ENCODE results near the gene DDOST. TPM values are rescaled to one million over a fixed set of nuclear protein-coding genes. Genes with fewer than 3 reads are reported as not detected.

Gene DDOST
- total and polyA plus RNA-seq, 2 experiments from 2014 or later = 320 to 405 TPM

DNA sequence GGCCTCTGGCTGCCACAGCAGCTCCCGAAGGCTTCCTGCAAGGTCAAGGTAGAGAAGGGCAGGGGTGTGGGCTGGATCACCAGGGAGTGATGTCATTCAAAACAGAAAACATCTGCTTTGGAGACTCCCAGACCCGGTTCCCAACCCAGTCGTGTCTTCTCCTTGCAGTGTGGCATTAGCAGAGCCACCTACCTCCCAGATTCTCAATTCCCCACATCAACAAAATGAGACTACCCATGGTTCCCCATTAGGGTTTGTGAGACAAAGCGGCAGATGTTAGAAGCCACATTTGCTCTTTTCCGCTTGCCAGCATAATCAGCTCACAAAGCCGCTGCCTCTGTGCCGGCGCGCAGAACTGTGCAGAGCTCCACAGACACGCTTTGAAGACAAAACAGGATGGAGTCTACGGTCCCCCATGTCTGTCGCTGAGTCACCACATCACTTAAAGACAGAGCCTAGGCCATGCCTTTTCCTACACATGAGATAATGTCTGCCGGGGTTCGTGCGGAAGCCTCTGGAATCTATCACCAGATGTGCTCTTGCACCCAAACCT lies 44.1 kb upstream of the DDOST start:
- TF ChIP-seq EZH2 (IDR thresholded peaks at IDR 0.05; ENCODE audit: borderline replicate concordance) = no peak
- TF ChIP-seq, protein P1, sequence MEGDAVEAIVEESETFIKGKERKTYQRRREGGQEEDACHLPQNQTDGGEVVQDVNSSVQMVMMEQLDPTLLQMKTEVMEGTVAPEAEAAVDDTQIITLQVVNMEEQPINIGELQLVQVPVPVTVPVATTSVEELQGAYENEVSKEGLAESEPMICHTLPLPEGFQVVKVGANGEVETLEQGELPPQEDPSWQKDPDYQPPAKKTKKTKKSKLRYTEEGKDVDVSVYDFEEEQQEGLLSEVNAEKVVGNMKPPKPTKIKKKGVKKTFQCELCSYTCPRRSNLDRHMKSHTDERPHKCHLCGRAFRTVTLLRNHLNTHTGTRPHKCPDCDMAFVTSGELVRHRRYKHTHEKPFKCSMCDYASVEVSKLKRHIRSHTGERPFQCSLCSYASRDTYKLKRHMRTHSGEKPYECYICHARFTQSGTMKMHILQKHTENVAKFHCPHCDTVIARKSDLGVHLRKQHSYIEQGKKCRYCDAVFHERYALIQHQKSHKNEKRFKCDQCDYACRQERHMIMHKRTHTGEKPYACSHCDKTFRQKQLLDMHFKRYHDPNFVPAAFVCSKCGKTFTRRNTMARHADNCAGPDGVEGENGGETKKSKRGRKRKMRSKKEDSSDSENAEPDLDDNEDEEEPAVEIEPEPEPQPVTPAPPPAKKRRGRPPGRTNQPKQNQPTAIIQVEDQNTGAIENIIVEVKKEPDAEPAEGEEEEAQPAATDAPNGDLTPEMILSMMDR (IDR thresholded peaks at IDR 0.05; ENCODE audit: poor library complexity) = no peak
- no peak for TF ChIP-seq EZH2phosphoT487 (IDR thresholded peaks at IDR 0.05; ENCODE audit: low read depth, severe bottlenecking, unreplicated experiment)
- Histone ChIP-seq H3K4me1 (ENCODE audit: insufficient read depth) (no peaks in the 10 kb centered on the region), H3K4me3 (no peak overlapping the region), H3K36me3 (replicated peaks; ENCODE audit: insufficient read depth, low read depth) (no peaks in the 10 kb centered on the region), H3K9me2 (replicated peaks; ENCODE audit: insufficient read depth) (no peaks in the 10 kb centered on the region), H2AFZ (no peak overlapping the region), H3K9me3 (ENCODE audit: low read depth) (no peaks in the 10 kb centered on the region), H4K20me1 (ENCODE audit: insufficient read depth, poor library complexity, severe bottlenecking) (no peaks in the 10 kb centered on the region), H3K27ac (no peak overlapping the region), H3K4me2 (no peak overlapping the region), H3K79me2 (no peaks in the 10 kb centered on the region), H3K27me3 (no peaks in the 10 kb centered on the region)
- DNase-seq (ENCODE audit: low spot score) = no peak
- 65% methylated on average over 15 of the region's 15 CpGs for WGBS (ENCODE audit: low lambda C conversion rate, missing lambda C conversion rate)

DNA sequence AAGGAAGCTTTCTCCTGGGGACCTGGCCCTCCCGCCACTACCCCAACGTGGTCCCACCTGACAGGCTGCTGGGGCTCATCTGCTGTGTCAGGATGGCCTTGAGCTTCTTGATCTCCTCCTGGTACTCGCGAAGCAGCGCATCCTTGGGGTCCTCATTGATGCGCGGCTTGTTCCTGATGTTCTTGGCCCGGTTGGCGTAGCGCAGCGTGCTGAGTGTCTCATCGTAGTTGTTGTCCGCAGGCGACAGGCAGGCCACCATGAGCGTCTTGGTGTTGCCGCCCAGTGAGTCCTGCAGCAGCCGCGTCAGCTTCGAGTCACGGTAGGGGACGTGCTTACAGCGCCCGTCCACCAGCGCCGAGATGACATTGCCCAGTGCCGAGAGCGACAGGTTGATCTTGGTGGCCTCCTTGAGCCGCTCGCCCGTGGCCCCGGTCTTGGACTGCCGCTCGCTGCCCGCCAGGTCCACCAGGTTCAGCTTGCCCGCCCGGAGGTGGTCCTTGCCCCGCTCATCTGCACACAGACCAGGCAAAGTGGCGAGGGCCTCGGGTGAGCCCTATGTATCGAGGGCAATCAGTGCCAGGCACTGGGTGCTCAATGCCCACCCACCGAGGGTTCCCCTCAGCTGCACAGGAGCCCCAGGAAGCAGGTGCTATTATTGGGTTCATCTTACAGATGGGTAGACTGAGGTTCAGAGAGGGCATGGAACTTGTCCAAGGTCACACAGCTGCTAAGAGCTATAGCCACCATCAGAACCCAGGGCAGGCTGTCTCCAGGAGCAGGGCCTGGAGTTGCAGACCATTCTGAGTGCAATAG lies 43.4 kb upstream of the DDOST start:
- H3K27me3 ChIP-seq = no peaks in the 10 kb centered on the region
- no peak overlapping the region for H2AFZ ChIP-seq
- H3K4me3 ChIP-seq = no peak overlapping the region
- 97% methylated on average over 39 of the region's 41 CpGs for WGBS (ENCODE audit: low lambda C conversion rate, missing lambda C conversion rate)
- no peaks in the 10 kb centered on the region for H3K9me3 ChIP-seq (ENCODE audit: low read depth)
- H3K79me2 ChIP-seq = no peaks in the 10 kb centered on the region
- no peaks in the 10 kb centered on the region for H3K4me1 ChIP-seq (ENCODE audit: insufficient read depth)
- no peak overlapping the region for H3K27ac ChIP-seq
- no peak overlapping the region for H3K4me2 ChIP-seq
- TF ChIP-seq EZH2 (IDR thresholded peaks at IDR 0.05; ENCODE audit: borderline replicate concordance) = no peak
- TF ChIP-seq, protein P1 (IDR thresholded peaks at IDR 0.05; ENCODE audit: poor library complexity) = no peak
- no peak for TF ChIP-seq EZH2phosphoT487 (IDR thresholded peaks at IDR 0.05; ENCODE audit: low read depth, severe bottlenecking, unreplicated experiment)
- H4K20me1 ChIP-seq (ENCODE audit: insufficient read depth, poor library complexity, severe bottlenecking) = no peaks in the 10 kb centered on the region
- H3K9me2 ChIP-seq (replicated peaks; ENCODE audit: insufficient read depth) = no peaks in the 10 kb centered on the region
- no peak for DNase-seq (ENCODE audit: low spot score)
- no peaks in the 10 kb centered on the region for H3K36me3 ChIP-seq (replicated peaks; ENCODE audit: insufficient read depth, low read depth)

DNA sequence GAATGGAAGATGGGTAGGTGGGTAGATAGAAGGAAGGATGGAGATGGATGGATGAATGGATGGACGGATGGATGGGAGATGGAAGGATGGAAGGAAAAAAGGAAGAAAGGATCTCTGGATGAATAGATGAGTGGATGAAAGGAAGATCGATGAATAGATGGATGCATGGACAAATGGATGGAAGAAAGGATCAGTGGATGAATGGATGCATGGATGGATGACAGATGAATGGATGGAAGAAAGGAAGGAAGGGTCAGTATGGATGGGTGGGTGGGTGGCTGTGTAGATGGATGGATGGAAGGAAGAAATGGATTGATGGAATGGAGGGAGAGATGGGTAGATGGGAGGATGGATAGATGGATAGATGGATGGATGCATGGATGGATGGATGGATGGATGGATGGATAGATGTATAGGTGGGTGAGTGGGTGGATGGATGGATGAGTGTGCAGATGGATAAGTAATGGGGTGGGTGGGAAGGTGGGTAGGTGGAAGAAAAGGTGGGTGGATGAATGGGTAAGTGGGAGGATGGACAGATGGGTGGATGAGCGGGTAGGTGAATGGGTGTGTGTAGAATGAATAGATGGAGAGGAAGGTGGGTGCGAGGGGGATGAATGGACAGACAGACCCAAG lies 42.1 kb upstream of the DDOST start:
- WGBS (ENCODE audit: low lambda C conversion rate, missing lambda C conversion rate) = 88% methylated on average over 3 of the region's 4 CpGs
- H3K27me3 ChIP-seq = no peaks in the 10 kb centered on the region

More for the DNA sequence above, 42.1 kb upstream of the DDOST start:
- no peak overlapping the region for H3K27ac ChIP-seq
- H3K9me3 ChIP-seq (ENCODE audit: low read depth) = no peaks in the 10 kb centered on the region
- H3K4me3 ChIP-seq = no peak overlapping the region
- no peaks in the 10 kb centered on the region for H3K79me2 ChIP-seq
- H3K9me2 ChIP-seq (replicated peaks; ENCODE audit: insufficient read depth) = no peaks in the 10 kb centered on the region
- H4K20me1 ChIP-seq (ENCODE audit: insufficient read depth, poor library complexity, severe bottlenecking) = no peaks in the 10 kb centered on the region
- H3K4me2 ChIP-seq = no peak overlapping the region
- no peak for TF ChIP-seq EZH2phosphoT487 (IDR thresholded peaks at IDR 0.05; ENCODE audit: low read depth, severe bottlenecking, unreplicated experiment)
- TF ChIP-seq, protein P1 (IDR thresholded peaks at IDR 0.05; ENCODE audit: poor library complexity) = no peak
- TF ChIP-seq EZH2 (IDR thresholded peaks at IDR 0.05; ENCODE audit: borderline replicate concordance) = no peak
- H3K4me1 ChIP-seq (ENCODE audit: insufficient read depth) = peaks cover under 1% of the 10 kb centered on the region
- DNase-seq (ENCODE audit: low spot score) = no peak
- no peak overlapping the region for H2AFZ ChIP-seq
- no peaks in the 10 kb centered on the region for H3K36me3 ChIP-seq (replicated peaks; ENCODE audit: insufficient read depth, low read depth)
